Fibroblast of skin of right quadriceps (primary cell): ENCODE results near the gene LY6G5B.

Source experiments
- DNase-seq: peaks from one replicate; pipeline ENCODE4 v3.0.0-alpha.2; 2013

The LY6G5B gene

DNA sequence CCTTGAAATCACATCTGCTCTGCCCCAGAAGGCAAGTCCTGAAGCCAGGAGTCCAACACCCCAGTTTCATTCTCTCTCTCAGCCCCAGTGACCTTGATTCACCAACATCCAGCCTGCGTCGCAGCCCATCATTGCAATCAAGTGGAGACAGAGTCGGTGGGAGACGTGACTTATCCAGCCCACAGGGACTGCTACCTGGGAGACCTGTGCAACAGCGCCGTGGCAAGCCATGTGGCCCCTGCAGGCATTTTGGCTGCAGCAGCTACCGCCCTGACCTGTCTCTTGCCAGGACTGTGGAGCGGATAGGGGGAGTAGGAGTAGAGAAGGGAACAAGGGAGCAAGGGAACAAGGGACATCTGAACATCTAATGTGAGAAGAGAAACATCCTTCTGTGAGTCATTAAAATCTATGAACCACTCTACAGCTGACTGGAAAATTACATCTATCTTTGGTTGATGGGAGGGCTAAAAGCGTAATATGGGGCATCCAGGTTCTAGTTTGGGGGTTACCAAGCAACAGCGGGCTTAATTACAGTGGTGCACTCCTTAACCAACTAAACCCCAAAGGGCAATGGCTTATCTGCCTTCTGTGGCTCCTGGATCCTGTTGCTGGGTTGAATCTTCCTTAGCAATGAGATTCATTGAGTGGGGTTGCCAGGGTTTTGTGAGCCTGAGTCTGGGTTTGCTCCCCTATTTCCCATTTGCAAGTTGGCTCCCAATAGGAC, 47.9 kb downstream of the LY6G5B start:
- no peak for DNase-seq

GRCh38 chr6:31718265-31718664, 48.5 kb downstream of the LY6G5B start:
- no peak for DNase-seq

DNA sequence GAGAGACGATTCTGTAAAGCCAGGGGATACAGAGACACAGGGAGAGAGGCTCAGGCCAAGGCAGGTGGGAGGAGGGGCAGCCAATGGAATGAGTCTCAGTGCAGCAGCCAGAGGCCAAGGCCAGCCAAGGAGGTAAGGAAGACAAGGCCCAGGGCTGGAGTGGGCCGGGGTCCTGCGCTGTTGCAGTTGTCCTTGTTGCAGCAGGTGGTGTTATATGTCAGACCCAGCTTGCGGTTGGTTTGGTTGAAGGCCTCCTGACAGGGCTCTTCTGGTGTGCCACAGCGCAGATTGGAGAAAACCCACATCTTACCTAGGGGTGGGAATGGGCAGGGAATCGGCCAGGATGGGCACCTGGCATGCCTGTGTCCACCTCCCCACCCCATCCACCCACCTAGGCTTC, 49.2 kb downstream of the LY6G5B start:
- no peak for DNase-seq

DNA sequence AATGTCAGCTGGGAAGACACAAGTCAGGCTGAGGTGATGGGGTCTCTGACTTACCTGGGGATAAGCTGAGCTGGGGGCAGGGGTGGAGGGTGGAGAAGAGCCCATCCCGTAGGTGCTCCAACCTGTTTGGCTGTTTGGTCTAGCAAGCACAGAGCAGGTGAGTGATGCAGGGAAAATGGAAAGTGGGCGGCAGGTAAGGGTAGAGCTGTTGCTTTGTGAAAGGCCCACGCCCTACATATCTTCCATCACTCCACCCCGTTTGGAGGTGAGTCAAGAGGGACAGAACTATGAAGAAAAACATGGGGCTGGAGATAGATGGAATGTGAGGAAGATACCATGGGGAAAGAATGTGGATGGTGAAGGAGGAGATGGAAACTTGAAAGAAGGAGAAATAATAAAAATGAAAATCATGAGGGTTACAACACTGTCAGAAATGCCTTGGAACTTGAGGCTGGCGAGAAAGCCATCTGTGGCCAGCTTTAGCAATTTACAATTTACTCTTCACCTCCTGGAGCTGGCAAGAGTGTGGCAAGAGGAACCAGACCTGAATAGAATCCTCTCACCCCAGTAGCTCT, 50.5 kb downstream of the LY6G5B start:
- DNase-seq: no peak

DNA sequence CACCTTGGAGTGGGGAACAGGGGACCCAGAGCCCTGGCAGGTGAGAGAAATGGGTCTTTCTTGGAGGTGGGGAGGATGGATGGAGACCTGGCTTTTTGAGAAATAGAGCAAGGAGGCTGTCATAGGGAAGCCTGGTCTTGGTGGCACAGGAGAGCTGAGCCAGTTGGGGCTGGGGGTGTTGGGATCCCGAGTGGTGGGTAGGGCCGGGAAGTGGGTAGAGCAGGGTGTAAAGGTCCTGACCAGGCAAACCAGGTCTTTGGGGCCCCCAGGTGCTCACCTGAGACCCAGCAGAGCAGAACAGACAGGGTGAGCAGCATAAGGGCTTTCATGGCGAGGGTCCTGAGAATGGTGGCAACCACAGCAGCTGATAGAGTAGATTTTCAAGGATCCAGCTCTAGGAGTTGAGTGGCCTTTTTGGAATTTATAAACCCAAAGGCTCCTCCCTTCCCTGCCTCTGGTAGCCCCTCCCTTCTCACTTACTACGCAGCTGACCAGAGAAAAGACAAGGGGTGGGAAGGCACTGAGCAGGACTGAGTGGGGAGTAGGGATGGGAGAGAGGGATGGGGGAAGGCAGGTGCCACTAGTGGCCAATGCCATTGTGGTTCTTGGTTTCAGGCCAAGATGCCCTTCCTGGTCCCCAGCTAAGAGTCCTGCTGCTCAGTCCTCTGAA, 51.7 kb downstream of the LY6G5B start, which contains the start of gene LY6G6C:
Gene LY6G6C, minus strand, starts transcription at position 396 of the 670 bp plus-strand sequence. Its CDS starts 67 bp downstream, at position 329.
- no peak for DNase-seq

- DNase-seq: no peak
Observed at GRCh38 chr6:31722173-31722572, 52.4 kb downstream of the LY6G5B start.
